CD14-positive monocyte (primary cell): ENCODE results near the gene C9orf153. TPM values are rescaled to one million over a fixed set of nuclear protein-coding genes. Genes with fewer than 3 reads are reported as not detected.

Source experiments
- DNase-seq, 3 donors: peaks; one replicate each; pipeline ENCODE4 v3.0.0-alpha.2; 2011 to 2022
- H2AFZ ChIP-seq: 2 replicates; pipeline ENCODE4 v1.6.0; 2012; ENCODE audit warnings: mild to moderate bottlenecking, low read depth, low read length, inconsistent platforms; ENCODE audit not compliant: insufficient read depth, poor library complexity, severe bottlenecking
- H3K27ac ChIP-seq, 2 donors: 1 replicate in 1 of 2; 2 replicates in 1 of 2; pipeline ENCODE4 v1.5.1; 2012 to 2013; ENCODE audit warnings: low read length in 2 of 2, control low read depth in 1 of 2, inconsistent platforms in 1 of 2, low read depth in 1 of 2, mild to moderate bottlenecking in 1 of 2
- H3K27me3 ChIP-seq, 2 donors: one replicate each; pipeline versions ENCODE4 v1.6.0 to v1.6.1; 2011 to 2013; ENCODE audit warnings: low read length in 2 of 2; ENCODE audit not compliant: control insufficient read depth in 2 of 2, insufficient read depth in 2 of 2
- H3K36me3 ChIP-seq, 2 donors: replicated peaks in 1 of 2; 1 replicate in 1 of 2; 2 replicates in 1 of 2; pipeline versions ENCODE4 v1.5.1 to v1.6.1; 2012 to 2013; ENCODE audit warnings: low read length in 2 of 2, control low read depth in 1 of 2, inconsistent platforms in 1 of 2, mild to moderate bottlenecking in 1 of 2; ENCODE audit not compliant: insufficient read depth in 2 of 2, control insufficient read depth in 1 of 2
- H3K4me1 ChIP-seq, 2 donors: 1 replicate in 1 of 2; 2 replicates in 1 of 2; pipeline versions ENCODE4 v1.5.1 to v1.6.1; 2012 to 2013; ENCODE audit warnings: low read length in 2 of 2, control low read depth in 1 of 2, inconsistent platforms in 1 of 2, mild to moderate bottlenecking in 1 of 2, moderate library complexity in 1 of 2; ENCODE audit not compliant: insufficient read depth in 2 of 2, control insufficient read depth in 1 of 2
- H3K4me2 ChIP-seq: replicated peaks from 2 replicates; pipeline ENCODE3; 2012; ENCODE audit warnings: low read length, moderate library complexity, mild to moderate bottlenecking; ENCODE audit not compliant: poor library complexity, severe bottlenecking; ENCODE audit errors: extremely low read depth
- H3K4me3 ChIP-seq, 3 experiments: fragments of 200-600 bp in 1 of 3; sonication (generic) in 1 of 3; replicated peaks in 1 of 3; 1 replicate in 2 of 3; 2 replicates in 1 of 3; pipeline ENCODE4 v1.5.1; 2011 to 2013; ENCODE audit warnings: low read length in 3 of 3, mild to moderate bottlenecking in 3 of 3, control low read depth in 2 of 3, low read depth in 2 of 3, inconsistent platforms in 1 of 3, moderate library complexity in 1 of 3
- H3K79me2 ChIP-seq: 2 replicates; pipeline ENCODE4 v1.6.0; 2012; ENCODE audit warnings: mild to moderate bottlenecking, control low read depth, inconsistent platforms, low read length, moderate library complexity; ENCODE audit not compliant: insufficient read depth
- H3K9ac ChIP-seq: 2 replicates; pipeline ENCODE4 v1.6.0; 2017; ENCODE audit warnings: low read length, mild to moderate bottlenecking; ENCODE audit not compliant: insufficient read depth, poor library complexity, severe bottlenecking
- H3K9me3 ChIP-seq, 2 donors: replicated peaks in 1 of 2; 1 replicate in 1 of 2; 2 replicates in 1 of 2; pipeline versions ENCODE4 v1.5.1 to v1.6.1; 2012 to 2013; ENCODE audit warnings: low read length in 2 of 2, control low read depth in 1 of 2; ENCODE audit not compliant: control insufficient read depth in 1 of 2, insufficient read depth in 1 of 2
- H4K20me1 ChIP-seq: 2 replicates; pipeline ENCODE4 v1.6.0; 2012; ENCODE audit warnings: mild to moderate bottlenecking, low read length, control low read depth, moderate library complexity; ENCODE audit not compliant: insufficient read depth
- H3K27ac Mint-ChIP-seq, 7 donors: one replicate each; pipeline ENCODE4 v1.8.0; 2020; ENCODE audit warnings: mild to moderate bottlenecking in 7 of 7, mixed read lengths in 7 of 7, moderate library complexity in 6 of 7, inconsistent platforms in 2 of 7
- H3K27me3 Mint-ChIP-seq, 3 donors: one replicate each; pipeline ENCODE4 v1.8.0; 2021 to 2022; ENCODE audit warnings: low read depth in 3 of 3, mild to moderate bottlenecking in 3 of 3, mixed read lengths in 3 of 3, moderate library complexity in 3 of 3, inconsistent platforms in 1 of 3
- H3K36me3 Mint-ChIP-seq, 2 donors: one replicate each; pipeline ENCODE4 v1.8.0; 2020; ENCODE audit warnings: mixed read lengths in 2 of 2, inconsistent platforms in 1 of 2, mild to moderate bottlenecking in 1 of 2
- H3K4me1 Mint-ChIP-seq: one replicate; pipeline ENCODE4 v1.8.0; 2020; ENCODE audit warnings: mild to moderate bottlenecking, mixed read lengths
- H3K4me3 Mint-ChIP-seq, 2 donors: one replicate each; pipeline ENCODE4 v1.8.0; 2020; ENCODE audit warnings: mild to moderate bottlenecking in 2 of 2, mixed read lengths in 2 of 2, moderate library complexity in 1 of 2
- H3K9me3 Mint-ChIP-seq, 7 donors: one replicate each; pipeline ENCODE4 v1.8.0; 2020 to 2022; ENCODE audit warnings: mixed read lengths in 7 of 7, mild to moderate bottlenecking in 6 of 7, moderate library complexity in 6 of 7, inconsistent platforms in 2 of 7
- CTCF ChIP-seq: fragments of 200-600 bp; IDR thresholded peaks from one replicate; pipeline ENCODE4 v1.8.0; 2022; ENCODE audit warnings: antibody characterized with exemption, mild to moderate bottlenecking
- WGBS: methylation state at CpG from one replicate; pipeline ENCODE4 v1.1.5; 2013; ENCODE audit warnings: missing lambda C conversion rate; ENCODE audit not compliant: insufficient coverage; 5-methylcytosine and 5-hydroxymethylcytosine counted together
- intact Hi-C, 2 donors: fragments of 100-400 bp; cut with micrococcal nuclease; formaldehyde crosslinking; loops; one replicate each; pipeline versions ENCODE4 v1.15.0 to v1.15.1; 2023
- polyA minus RNA-seq: library from RNA; depleted of rRNA, polyadenylated mRNA; stranded (reverse); fragments of >200 nt; gene quantifications from 2 replicates; pipeline ENCODE4 v1.2.3, GENCODE V29; 2012
- polyA plus RNA-seq, 3 donors: library from polyadenylated mRNA; depleted of rRNA in 1 of 3; unstranded in 2 of 3; stranded (reverse) in 1 of 3; fragments of 300-500 nt in 2 of 3; fragments of >200 nt in 1 of 3; fragmentation: Illumina TruSeq in 2 of 3; gene quantifications; 1 replicate in 2 of 3; 2 replicates in 1 of 3; pipeline ENCODE4 v1.2.3, GENCODE V29; 2012 to 2021
- total RNA-seq, 12 experiments: library from RNA in 1 of 12; stranded (reverse) in 1 of 12; fragments of 120-200 nt in 1 of 12; gene quantifications; one replicate each; pipeline ENCODE4 v1.2.4 and lab custom pipeline; 2013 to 2026; ENCODE audit warnings: mixed read lengths in 6 of 12, inconsistent platforms in 1 of 12

Gene C9orf153
- total RNA-seq (2013) = not detected
- not detected for polyA plus RNA-seq
- 0.16 TPM in 1 of 2 replicates, not detected in the other for polyA minus RNA-seq
- 0 to 1.1 (median 0.39) reads per million in 11 experiments for total RNA-seq (lab: John Stamatoyannopoulos, UW)

GRCh38 chr9:86259557-86259956 is at the start of gene C9orf153:
Gene C9orf153, minus strand, starts transcription at chr9:86259657. Its CDS starts 30,054 bp downstream, at chr9:86229603.
- intact Hi-C loops = no loop called here
- Histone ChIP-seq H3K9ac (no peak within 1 kb of the TSS), H3K27me3 (no peaks in the 10 kb centered on the region), H3K4me1 (no peaks in the 10 kb centered on the region), H3K4me3 (no peak within 1 kb of the TSS), H4K20me1 (no peaks in the 10 kb centered on the region), H3K27ac (no peak within 1 kb of the TSS), H3K9me3 (no peaks in the 10 kb centered on the region), H3K4me2 (no peak within 1 kb of the TSS), H3K36me3 (peaks cover 4 to 19% of the 10 kb centered on the region in 2 donors), H3K79me2 (no peaks in the 10 kb centered on the region), H2AFZ (no peak within 1 kb of the TSS)
- Mint-ChIP-seq H3K9me3 (no peaks in the 10 kb centered on the region), H3K4me1 (no peaks in the 10 kb centered on the region), H3K4me3 (no peak within 1 kb of the TSS), H3K27me3 (no peaks in the 10 kb centered on the region), H3K36me3 (peaks cover 21 to 23% of the 10 kb centered on the region in 2 donors), H3K27ac (peak within 1 kb of the TSS in 2 of 7 donors; percentile 10 to 17)
- TF ChIP-seq CTCF = no peak
- 80% methylated on average over 6 of the region's 8 CpGs for WGBS
- DNase-seq = no peak

- Histone ChIP-seq H3K9ac (no peak overlapping the region), H3K4me2 (no peak overlapping the region), H3K79me2 (no peaks in the 10 kb centered on the region), H3K27ac (no peak overlapping the region), H3K4me1 (no peaks in the 10 kb centered on the region), H3K36me3 (peaks cover 85 to 87% of the 10 kb centered on the region in 2 donors), H2AFZ (no peak overlapping the region), H4K20me1 (peaks cover 79% of the 10 kb centered on the region), H3K4me3 (no peak overlapping the region), H3K27me3 (no peaks in the 10 kb centered on the region), H3K9me3 (no peaks in the 10 kb centered on the region)
- no peak overlapping the region for H3K4me3 Mint-ChIP-seq
- no peak overlapping the region for H3K27ac Mint-ChIP-seq
- H3K27me3 Mint-ChIP-seq = no peaks in the 10 kb centered on the region
- no peak for DNase-seq
- intact Hi-C loops = no loop called here
- H3K9me3 Mint-ChIP-seq = peaks cover 0 to 2% (median 0%) of the 10 kb centered on the region in 7 donors
- TF ChIP-seq CTCF = no peak
- H3K36me3 Mint-ChIP-seq = peaks cover 90 to 92% of the 10 kb centered on the region in 2 donors
- WGBS = no CpG with 5 or more reads among the region's 1 CpG
- no peaks in the 10 kb centered on the region for H3K4me1 Mint-ChIP-seq
Measured at GRCh38 chr9:86308687-86309086, 49.2 kb upstream of the C9orf153 start.
